SK-N-SH treated with all-trans-retinoic acid at 6 μM for 48 hours (cell line): ENCODE results near the gene KIAA1671.
A peak's percentile ranks its signal among the peaks of the same experiment; 100 is the strongest.

Source experiments
- ATAC-seq: fragments of 200-7000 bp; cut with Tn5 transposase; 3 replicates; pipeline ENCODE4 v1.9.1; 2020; ENCODE audit warnings: mild to moderate bottlenecking, moderate library complexity
- ARNTL ChIP-seq: fragments of 450-650 bp; formaldehyde crosslinking; IDR thresholded peaks from 2 replicates; pipeline ENCODE4 v1.5.0; 2020; ENCODE audit warnings: low read depth, mild to moderate bottlenecking, moderate library complexity, borderline replicate concordance
- BACH2 ChIP-seq: fragments of 250-450 bp; sonication (Bioruptor Pico); IDR thresholded peaks from 2 replicates; pipeline ENCODE4 v1.9.0; 2021; ENCODE audit warnings: mild to moderate bottlenecking, borderline replicate concordance
- CREB5 ChIP-seq: fragments of 250-450 bp; sonication (Bioruptor Pico); IDR thresholded peaks from 2 replicates; pipeline ENCODE4 v1.5.1; 2020; ENCODE audit warnings: low read depth, mild to moderate bottlenecking, moderate library complexity
- CSDC2 ChIP-seq: fragments of 250-450 bp; sonication (Bioruptor Pico); IDR thresholded peaks from 2 replicates; pipeline ENCODE4 v1.5.0; 2020; ENCODE audit warnings: mild to moderate bottlenecking, moderate library complexity
- CSRNP3 ChIP-seq: fragments of 250-450 bp; sonication (Bioruptor Pico); IDR thresholded peaks from 2 replicates; pipeline ENCODE4 v1.5.1; 2021; ENCODE audit warnings: mild to moderate bottlenecking, moderate library complexity
- ESRRG ChIP-seq: fragments of 250-450 bp; sonication (Bioruptor Pico); IDR thresholded peaks from 2 replicates; pipeline ENCODE4 v1.6.1; 2021; ENCODE audit warnings: mild to moderate bottlenecking
- ISL1 ChIP-seq: fragments of 250-450 bp; sonication (Bioruptor Pico); IDR thresholded peaks from 2 replicates; pipeline ENCODE4 v2.1.2; 2022; ENCODE audit warnings: mild to moderate bottlenecking, moderate library complexity
- POU6F1 ChIP-seq: fragments of 250-450 bp; sonication (Bioruptor Pico); IDR thresholded peaks from 2 replicates; pipeline ENCODE4 v1.8.0; 2021; ENCODE audit warnings: low read depth, mild to moderate bottlenecking, moderate library complexity, borderline replicate concordance
- PPARA ChIP-seq: fragments of 250-450 bp; sonication (Bioruptor Pico); IDR thresholded peaks from 2 replicates; pipeline ENCODE4 v1.5.0; 2020; ENCODE audit warnings: mild to moderate bottlenecking, borderline replicate concordance
- SNAI2 ChIP-seq: fragments of 250-450 bp; sonication (Bioruptor Pico); IDR thresholded peaks from 2 replicates; pipeline ENCODE4 v1.5.0; 2020; ENCODE audit warnings: mild to moderate bottlenecking, moderate library complexity
- TCF4 ChIP-seq: fragments of 250-450 bp; sonication (Bioruptor Pico); IDR thresholded peaks from 2 replicates; pipeline ENCODE4 v1.8.0; 2021; ENCODE audit warnings: mild to moderate bottlenecking, moderate library complexity, borderline replicate concordance
- TSHZ2 ChIP-seq: fragments of 250-450 bp; sonication (Bioruptor Pico); IDR thresholded peaks from 2 replicates; pipeline ENCODE4 v1.5.0; 2020; ENCODE audit warnings: mild to moderate bottlenecking, moderate library complexity
- ZC3H10 ChIP-seq: fragments of 250-450 bp; sonication (Bioruptor Pico); IDR thresholded peaks from 2 replicates; pipeline ENCODE4 v1.5.1; 2021; ENCODE audit warnings: mild to moderate bottlenecking, moderate library complexity
- ZFP3 ChIP-seq: fragments of 250-450 bp; sonication (Bioruptor Pico); IDR thresholded peaks from 2 replicates; pipeline ENCODE4 v1.5.0; 2020; ENCODE audit warnings: mild to moderate bottlenecking, moderate library complexity
- ZFP30 ChIP-seq: fragments of 450-650 bp; formaldehyde crosslinking; IDR thresholded peaks from 2 replicates; pipeline ENCODE4 v1.5.0; 2022; ENCODE audit warnings: mild to moderate bottlenecking, moderate library complexity
- ZNF565 ChIP-seq: fragments of 450-650 bp; formaldehyde crosslinking; conservative IDR thresholded peaks from 2 replicates; pipeline ENCODE4 v1.5.0; 2020; ENCODE audit warnings: low read depth, mild to moderate bottlenecking, moderate library complexity
- ZNF70 ChIP-seq: fragments of 450-650 bp; formaldehyde crosslinking; IDR thresholded peaks from 2 replicates; pipeline ENCODE4 v1.5.0; 2020; ENCODE audit warnings: mild to moderate bottlenecking, moderate library complexity
- TF ChIP-seq, protein P1 (sequence below): fragments of 250-450 bp; sonication (Bioruptor Pico); IDR thresholded peaks from 2 replicates; pipeline ENCODE4 v1.8.0; 2020; ENCODE audit warnings: mild to moderate bottlenecking, moderate library complexity, borderline replicate concordance

KIAA1671 gene

DNA sequence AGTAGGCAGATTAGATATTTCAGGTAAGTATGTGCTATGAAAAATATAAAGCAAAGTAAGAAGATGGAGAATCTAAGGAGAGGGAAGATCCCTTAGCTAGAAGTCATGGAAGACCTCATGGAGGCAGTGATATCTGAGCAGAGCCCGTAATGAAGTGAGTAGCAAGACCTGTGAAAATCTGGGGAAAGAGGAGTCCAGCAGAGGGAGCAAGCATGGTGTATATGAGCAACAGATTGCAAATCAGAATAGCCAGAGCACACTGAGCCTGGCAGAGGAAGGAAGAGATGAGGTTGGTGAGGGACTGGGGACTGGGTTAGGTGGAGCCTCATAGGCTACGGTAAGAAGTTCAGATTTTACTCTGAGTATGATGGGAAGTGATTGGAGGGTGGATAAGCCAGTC lies 15.4 kb upstream of the KIAA1671 start:
- TF ChIP-seq CREB5 (CRISPR knock-in tag) (no peak), ZC3H10 (CRISPR knock-in tag) (no peak), ZNF70 (CRISPR knock-in tag) (no peak), SNAI2 (CRISPR knock-in tag) (no peak), ARNTL (CRISPR knock-in tag) (no peak), ESRRG (CRISPR knock-in tag) (no peak), ISL1 (CRISPR knock-in tag) (no peak), POU6F1 (CRISPR knock-in tag) (no peak)
- TF ChIP-seq, protein P1, sequence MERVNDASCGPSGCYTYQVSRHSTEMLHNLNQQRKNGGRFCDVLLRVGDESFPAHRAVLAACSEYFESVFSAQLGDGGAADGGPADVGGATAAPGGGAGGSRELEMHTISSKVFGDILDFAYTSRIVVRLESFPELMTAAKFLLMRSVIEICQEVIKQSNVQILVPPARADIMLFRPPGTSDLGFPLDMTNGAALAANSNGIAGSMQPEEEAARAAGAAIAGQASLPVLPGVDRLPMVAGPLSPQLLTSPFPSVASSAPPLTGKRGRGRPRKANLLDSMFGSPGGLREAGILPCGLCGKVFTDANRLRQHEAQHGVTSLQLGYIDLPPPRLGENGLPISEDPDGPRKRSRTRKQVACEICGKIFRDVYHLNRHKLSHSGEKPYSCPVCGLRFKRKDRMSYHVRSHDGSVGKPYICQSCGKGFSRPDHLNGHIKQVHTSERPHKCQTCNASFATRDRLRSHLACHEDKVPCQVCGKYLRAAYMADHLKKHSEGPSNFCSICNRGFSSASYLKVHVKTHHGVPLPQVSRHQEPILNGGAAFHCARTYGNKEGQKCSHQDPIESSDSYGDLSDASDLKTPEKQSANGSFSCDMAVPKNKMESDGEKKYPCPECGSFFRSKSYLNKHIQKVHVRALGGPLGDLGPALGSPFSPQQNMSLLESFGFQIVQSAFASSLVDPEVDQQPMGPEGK: no peak
- ATAC-seq: peak; percentile 77

GRCh38 chr22:24938741-24939341 lies 13.7 kb upstream of the KIAA1671 start:
- peak; percentile 81 for ATAC-seq
- TF ChIP-seq, protein P1: no peak
- TF ChIP-seq TSHZ2 (CRISPR knock-in tag) (no peak), PPARA (CRISPR knock-in tag) (no peak), CSRNP3 (CRISPR knock-in tag) (no peak), ISL1 (CRISPR knock-in tag) (no peak), ZNF565 (CRISPR knock-in tag) (no peak), ARNTL (CRISPR knock-in tag) (no peak), BACH2 (CRISPR knock-in tag) (no peak), TCF4 (no peak), ZFP3 (CRISPR knock-in tag) (no peak), ZFP30 (CRISPR knock-in tag) (no peak), POU6F1 (CRISPR knock-in tag) (no peak), SNAI2 (CRISPR knock-in tag) (no peak), ESRRG (CRISPR knock-in tag) (no peak), CSDC2 (no peak)
